GM23338 (cell line): Measurements from ENCODE around the gene PHACTR1. TPM values are rescaled to one million over a fixed set of nuclear protein-coding genes. Genes with fewer than 3 reads are reported as not detected.

ENCODE experiments used
- ATAC-seq: fragments of 200-7000 bp; cut with Tn5 transposase; 3 replicates; pipeline ENCODE4 v1.9.1; 2020
- DNase-seq: peaks from one replicate; pipeline ENCODE4 v3.0.0-alpha.2; 2015; ENCODE audit warnings: low spot score
- H2AFZ ChIP-seq: fragments of 200-600 bp; sonication (generic); 2 replicates; pipeline ENCODE4 v1.8.0; 2016; ENCODE audit warnings: antibody characterized with exemption, mild to moderate bottlenecking, moderate library complexity
- H3F3A ChIP-seq: fragments of 200-600 bp; sonication (generic); replicated peaks from 2 replicates; pipeline ENCODE4 v1.8.0; 2017; ENCODE audit warnings: antibody characterized with exemption, mixed run types, low read depth
- H3K27ac ChIP-seq: fragments of 200-600 bp; sonication (generic); 2 replicates; pipeline ENCODE4 v1.6.1; 2016; ENCODE audit warnings: low read depth
- H3K27me3 ChIP-seq: fragments of 200-600 bp; sonication (generic); 2 replicates; pipeline ENCODE4 v1.8.0; 2016; ENCODE audit warnings: mild to moderate bottlenecking, mixed run types, moderate library complexity; ENCODE audit not compliant: insufficient read depth
- H3K36me3 ChIP-seq: fragments of 200-600 bp; sonication (generic); 2 replicates; pipeline ENCODE4 v1.8.0; 2016; ENCODE audit warnings: mild to moderate bottlenecking; ENCODE audit not compliant: insufficient read depth
- H3K4me1 ChIP-seq: fragments of 200-600 bp; sonication (generic); 2 replicates; pipeline ENCODE4 v1.8.0; 2016; ENCODE audit warnings: mild to moderate bottlenecking, moderate library complexity; ENCODE audit not compliant: insufficient read depth
- H3K4me2 ChIP-seq: fragments of 200-600 bp; sonication (generic); 2 replicates; pipeline ENCODE4 v1.7.1; 2017; ENCODE audit warnings: mixed run types
- H3K4me3 ChIP-seq: fragments of 200-600 bp; sonication (generic); 2 replicates; pipeline ENCODE4 v1.6.1; 2016; ENCODE audit warnings: mixed run types
- H3K79me2 ChIP-seq: fragments of 200-600 bp; sonication (generic); replicated peaks from 2 replicates; pipeline ENCODE4 v1.8.0; 2017; ENCODE audit warnings: mild to moderate bottlenecking; ENCODE audit not compliant: insufficient read depth
- H3K9me2 ChIP-seq: fragments of 200-600 bp; sonication (generic); 2 replicates; pipeline ENCODE4 v1.8.0; 2017; ENCODE audit not compliant: insufficient read depth
- H4K20me1 ChIP-seq: fragments of 200-600 bp; sonication (generic); replicated peaks from 2 replicates; pipeline ENCODE4 v1.8.0; 2017; ENCODE audit warnings: mild to moderate bottlenecking; ENCODE audit not compliant: insufficient read depth
- H3K27ac Mint-ChIP-seq: 2 replicates; pipeline ENCODE4 v1.8.0; 2020; ENCODE audit warnings: inconsistent platforms, mild to moderate bottlenecking, moderate library complexity, mixed read lengths
- H3K27me3 Mint-ChIP-seq: 3 replicates; pipeline ENCODE4 v1.8.0; 2022; ENCODE audit warnings: low read depth, mild to moderate bottlenecking, moderate library complexity, mixed read lengths, inconsistent platforms; ENCODE audit not compliant: insufficient read depth, poor library complexity
- H3K36me3 Mint-ChIP-seq: 3 replicates; pipeline ENCODE4 v1.8.0; 2021; ENCODE audit warnings: low read depth, mild to moderate bottlenecking, inconsistent platforms, moderate library complexity, mixed read lengths
- H3K4me1 Mint-ChIP-seq: 3 replicates; pipeline ENCODE4 v1.8.0; 2020; ENCODE audit warnings: mild to moderate bottlenecking, inconsistent platforms, mixed read lengths
- H3K4me3 Mint-ChIP-seq: 3 replicates; pipeline ENCODE4 v1.8.0; 2021; ENCODE audit warnings: moderate library complexity, mild to moderate bottlenecking, inconsistent platforms, mixed read lengths
- H3K9me3 Mint-ChIP-seq: 3 replicates; pipeline ENCODE4 v1.8.0; 2020; ENCODE audit warnings: moderate library complexity, mild to moderate bottlenecking, inconsistent platforms, mixed read lengths
- CREB1 ChIP-seq: fragments of 250-450 bp; sonication (Bioruptor Pico); IDR thresholded peaks from 2 replicates; pipeline ENCODE4 v1.5.0; 2020; ENCODE audit warnings: low read depth, mild to moderate bottlenecking, moderate library complexity
- CTCF ChIP-seq, 2 experiments: fragments of 200-600 bp in 1 of 2; sonication (generic) in 1 of 2; conservative IDR thresholded peaks; 2 replicates each; pipeline versions ENCODE4 v1.5.1 to v1.6.1; 2016 to 2017; ENCODE audit warnings: antibody characterized with exemption in 2 of 2, low read depth in 2 of 2, mild to moderate bottlenecking in 2 of 2, moderate library complexity in 1 of 2
- ETS1 ChIP-seq: IDR thresholded peaks from 2 replicates; pipeline ENCODE4 v1.6.1; 2016; ENCODE audit warnings: antibody characterized with exemption
- JUNB ChIP-seq: IDR thresholded peaks from one replicate; pipeline ENCODE4 v1.6.1; 2016; ENCODE audit warnings: antibody characterized with exemption; ENCODE audit not compliant: unreplicated experiment
- NANOG ChIP-seq: IDR thresholded peaks from 2 replicates; pipeline ENCODE4 v1.6.1; 2016; ENCODE audit warnings: antibody characterized with exemption, borderline replicate concordance
- POLR2AphosphoS5 ChIP-seq: IDR thresholded peaks from 2 replicates; pipeline ENCODE4 v1.6.1; 2016; ENCODE audit warnings: antibody characterized with exemption, low read depth
- REST ChIP-seq: IDR thresholded peaks from one replicate; pipeline ENCODE4 v1.6.1; 2018; ENCODE audit warnings: antibody characterized with exemption; ENCODE audit not compliant: unreplicated experiment
- STAT1 ChIP-seq: IDR thresholded peaks from one replicate; pipeline ENCODE4 v1.6.1; 2016; ENCODE audit warnings: antibody characterized with exemption; ENCODE audit not compliant: unreplicated experiment
- ZNF331 ChIP-seq: fragments of 250-450 bp; sonication (Bioruptor Pico); IDR thresholded peaks from 2 replicates; pipeline ENCODE4 v1.5.0; 2020; ENCODE audit warnings: low read depth, mild to moderate bottlenecking, moderate library complexity
- ZNF462 ChIP-seq: fragments of 250-450 bp; sonication (Bioruptor Pico); IDR thresholded peaks from 2 replicates; pipeline ENCODE4 v1.5.0; 2020; ENCODE audit warnings: mild to moderate bottlenecking, moderate library complexity
- polyA plus RNA-seq: library from polyadenylated mRNA; unstranded; fragments of >200 nt; fragmentation: Nextera tagmentation; extraction: Ambion mirVana; gene quantifications from 2 replicates; pipeline ENCODE4 v1.2.1, GENCODE V29; 2016
- total RNA-seq: library from RNA; depleted of rRNA; stranded (reverse); fragments of >200 nt; shearing (Covaris generic); gene quantifications from 2 replicates; pipeline ENCODE4 v1.2.3, GENCODE V29; 2014

Gene PHACTR1
- total and polyA plus RNA-seq, 2 experiments from 2014 or later, result 5.9 to 19.3 TPM

GRCh38 chr6:12813321-12813720 is 96.8 kb downstream of the PHACTR1 start:
- Histone ChIP-seq H2AFZ (no peak overlapping the region), H3K4me3 (no peak overlapping the region), H4K20me1 (no peaks in the 10 kb centered on the region), H3K4me1 (no peaks in the 10 kb centered on the region), H3K9me2 (no peaks in the 10 kb centered on the region), H3K27ac (no peak overlapping the region), H3K27me3 (no peaks in the 10 kb centered on the region), H3K4me2 (no peak overlapping the region), H3K36me3 (no peaks in the 10 kb centered on the region), H3K79me2 (no peaks in the 10 kb centered on the region), H3F3A (no peaks in the 10 kb centered on the region)
- Mint-ChIP-seq H3K4me3 (no peak overlapping the region), H3K4me1 (peaks cover 8% of the 10 kb centered on the region), H3K36me3 (no peaks in the 10 kb centered on the region; the same call in 2 of the 3 replicates), H3K9me3 (no peaks in the 10 kb centered on the region), H3K27ac (no peak overlapping the region), H3K27me3 (no peaks in the 10 kb centered on the region)
- TF ChIP-seq NANOG (no peak), CTCF (conservative IDR thresholded peaks at IDR 0.05; ENCODE audit: low read depth in 2 of 2) (no peak), STAT1 (no peak), POLR2AphosphoS5 (no peak), CREB1 (no peak), JUNB (no peak), ZNF462 (no peak), ZNF331 (CRISPR knock-in tag) (no peak), ETS1 (no peak), REST (no peak)
- no peak for DNase-seq
- no peak for ATAC-seq
